Suppressor macrophage treated with lipopolysaccharide for 4 hours (primary cell): ENCODE data around the gene CIB4.
"Not testable (repeated sequence)": the region's sequence is repeated elsewhere in the genome, so short reads cannot be mapped to it uniquely, and the experiment has no call there.

ENCODE experiments used
- DNase-seq: peaks from one replicate; pipeline ENCODE4 v3.0.0-alpha.2; 2020

Gene CIB4

DNA sequence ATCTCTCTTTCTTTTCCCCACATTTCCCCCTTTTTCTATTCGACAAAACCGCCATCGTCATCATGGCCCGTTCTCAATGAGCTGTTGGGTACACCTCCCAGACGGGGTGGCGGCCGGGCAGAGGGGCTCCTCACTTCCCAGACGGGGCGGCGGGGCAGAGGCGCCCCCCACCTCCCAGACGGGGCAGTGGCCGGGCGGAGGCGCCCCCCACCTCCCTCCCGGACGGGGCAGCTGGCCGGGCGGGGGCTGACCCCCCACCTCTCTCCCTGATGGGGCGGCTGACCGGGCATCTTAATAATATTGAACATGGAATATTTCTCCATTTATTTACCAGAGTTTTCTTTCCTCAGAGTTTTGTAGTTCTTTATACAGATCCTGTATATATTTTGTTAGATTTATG lies 24.1 kb upstream of the CIB4 start:
- not testable (repeated sequence) for DNase-seq

DNA sequence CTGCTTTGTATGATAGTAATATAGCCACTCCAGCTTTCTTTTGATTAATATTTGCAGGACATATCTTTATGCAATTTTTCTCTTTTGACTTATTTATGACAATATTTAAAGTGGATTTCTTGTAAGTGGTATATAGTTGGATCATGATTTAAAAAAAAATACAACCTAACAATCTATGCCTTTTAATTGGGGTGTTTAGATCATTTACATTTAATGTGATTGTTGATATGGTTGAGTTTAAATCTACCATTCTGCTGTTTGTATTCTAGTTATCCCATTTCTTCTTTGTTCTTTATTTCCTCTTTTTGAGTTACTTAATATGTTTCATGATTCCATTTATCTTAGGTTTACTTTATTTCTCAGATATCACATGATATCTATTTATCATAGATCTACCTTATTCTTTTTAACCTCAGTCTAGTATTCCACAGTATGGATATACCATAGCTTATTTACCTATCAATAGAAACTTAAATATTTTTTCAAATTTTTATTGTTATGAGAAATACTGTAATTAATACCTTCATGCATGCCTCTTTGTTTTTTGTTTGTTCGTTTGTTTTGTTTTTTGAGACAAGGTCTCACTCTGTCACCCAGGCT lies 19.3 kb upstream of the CIB4 start:
- no peak for DNase-seq

DNA sequence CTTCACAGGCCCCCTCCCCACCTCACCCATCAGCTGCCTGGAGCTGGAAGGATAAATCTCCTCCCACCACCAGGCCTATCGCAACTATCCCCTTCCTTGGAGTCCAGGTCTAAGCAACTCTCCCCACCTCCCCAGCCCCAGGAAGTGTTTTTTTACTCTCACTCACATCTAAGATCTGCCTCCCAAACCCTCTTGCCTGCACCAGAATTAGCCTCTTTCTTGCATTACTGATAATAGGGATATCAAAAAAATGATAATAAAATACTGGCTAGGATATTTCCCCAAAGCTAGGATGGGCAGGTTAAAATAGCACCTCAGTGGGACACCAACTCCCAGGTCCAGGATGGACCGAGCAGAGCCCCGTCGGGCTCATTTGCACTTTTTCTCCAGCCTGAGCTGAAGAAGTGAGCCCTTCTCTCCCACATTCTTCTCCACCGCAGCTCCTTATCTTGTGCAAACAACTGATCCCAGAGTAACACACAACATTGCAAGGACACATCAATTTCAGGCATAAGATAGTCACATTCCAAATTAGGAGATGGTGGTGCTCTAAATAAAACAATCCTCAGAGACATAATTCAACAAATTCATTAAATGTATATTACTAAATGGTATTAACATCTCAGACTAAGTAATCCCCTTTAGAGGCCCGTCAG lies 17.7 kb upstream of the CIB4 start:
- no peak for DNase-seq

DNA sequence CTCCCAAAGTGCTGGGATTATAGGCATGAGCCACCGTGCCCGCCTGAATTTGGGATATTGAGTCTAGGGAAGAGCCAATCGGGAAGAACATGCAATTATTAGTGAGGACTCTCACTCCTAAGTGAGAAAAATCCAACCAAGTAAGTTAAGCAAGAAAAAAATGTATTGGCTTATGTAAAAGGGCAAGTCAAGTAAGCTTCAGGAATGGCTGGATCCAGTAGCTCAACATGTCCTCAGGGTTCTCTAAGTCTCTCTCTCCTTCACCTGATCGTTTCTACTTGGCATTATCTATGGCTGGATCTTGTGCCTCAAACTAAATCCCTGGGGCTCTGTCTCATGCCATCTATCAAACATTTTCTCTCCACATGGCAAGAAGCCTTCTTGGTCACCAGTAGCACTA lies 16.1 kb upstream of the CIB4 start:
- no peak for DNase-seq

DNA sequence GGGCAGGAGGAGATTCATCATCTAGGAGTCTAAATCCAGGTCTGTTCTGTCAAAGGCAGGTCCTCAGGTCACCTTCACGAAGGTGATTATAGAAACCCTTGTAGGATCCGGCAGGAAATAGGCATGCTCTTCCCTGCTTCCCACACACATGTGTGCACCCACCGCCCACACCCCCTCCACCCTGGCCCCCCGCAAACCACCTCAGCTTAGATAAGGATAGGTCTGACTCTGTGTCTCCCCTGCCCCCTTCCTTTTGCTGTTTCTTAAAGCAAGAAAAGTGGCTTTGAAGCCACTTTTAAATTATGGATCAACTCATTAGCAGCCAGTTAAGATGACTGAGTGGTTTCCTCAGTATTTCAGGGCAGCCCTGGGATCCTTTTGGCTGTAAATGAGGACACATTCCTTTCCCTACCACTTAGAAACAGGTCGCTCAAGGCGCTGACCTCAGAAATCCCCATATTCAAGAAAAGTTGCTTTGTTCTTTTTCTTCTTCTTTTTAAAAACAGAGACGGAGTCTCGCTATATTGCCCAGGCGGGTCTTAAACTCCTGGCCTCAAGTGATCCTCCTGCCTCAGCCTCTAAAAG lies 14.5 kb upstream of the CIB4 start:
- no peak for DNase-seq

DNA sequence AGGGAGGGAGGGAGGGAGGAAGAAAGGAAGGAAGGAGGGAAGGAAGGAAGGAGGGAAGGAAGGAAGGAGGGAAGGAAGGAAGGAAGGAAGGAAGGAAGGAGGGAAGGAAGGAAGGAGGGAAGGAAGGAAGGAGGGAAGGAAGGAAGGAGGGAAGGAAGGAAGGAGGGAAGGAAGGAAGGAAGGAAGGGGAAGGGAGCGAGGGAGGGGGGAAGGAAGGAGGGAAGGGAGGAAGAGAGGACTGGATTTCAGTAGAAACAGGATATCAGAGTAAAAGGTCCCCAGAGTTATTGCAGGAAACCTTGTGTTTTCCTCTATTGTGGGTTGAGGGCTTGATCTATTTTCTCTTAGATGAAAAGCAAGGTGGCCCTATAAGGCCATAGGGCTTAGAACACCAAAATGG lies 14.0 kb upstream of the CIB4 start:
- DNase-seq, result not testable (repeated sequence)

DNA sequence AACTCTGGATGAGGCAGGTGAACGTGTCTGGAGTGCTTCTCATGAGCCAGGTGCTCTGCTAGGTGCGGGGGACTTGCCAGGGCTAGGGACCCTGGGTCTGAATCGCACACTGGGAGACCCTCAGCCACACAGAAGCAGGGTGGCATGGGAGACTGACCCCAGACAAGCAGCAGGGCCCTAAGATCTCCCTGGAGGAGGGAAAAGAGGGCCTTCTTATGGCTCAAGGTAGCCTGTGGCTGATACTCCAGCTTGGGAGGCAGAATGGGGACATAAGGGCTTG lies 12.8 kb upstream of the CIB4 start:
- DNase-seq, result no peak

DNA sequence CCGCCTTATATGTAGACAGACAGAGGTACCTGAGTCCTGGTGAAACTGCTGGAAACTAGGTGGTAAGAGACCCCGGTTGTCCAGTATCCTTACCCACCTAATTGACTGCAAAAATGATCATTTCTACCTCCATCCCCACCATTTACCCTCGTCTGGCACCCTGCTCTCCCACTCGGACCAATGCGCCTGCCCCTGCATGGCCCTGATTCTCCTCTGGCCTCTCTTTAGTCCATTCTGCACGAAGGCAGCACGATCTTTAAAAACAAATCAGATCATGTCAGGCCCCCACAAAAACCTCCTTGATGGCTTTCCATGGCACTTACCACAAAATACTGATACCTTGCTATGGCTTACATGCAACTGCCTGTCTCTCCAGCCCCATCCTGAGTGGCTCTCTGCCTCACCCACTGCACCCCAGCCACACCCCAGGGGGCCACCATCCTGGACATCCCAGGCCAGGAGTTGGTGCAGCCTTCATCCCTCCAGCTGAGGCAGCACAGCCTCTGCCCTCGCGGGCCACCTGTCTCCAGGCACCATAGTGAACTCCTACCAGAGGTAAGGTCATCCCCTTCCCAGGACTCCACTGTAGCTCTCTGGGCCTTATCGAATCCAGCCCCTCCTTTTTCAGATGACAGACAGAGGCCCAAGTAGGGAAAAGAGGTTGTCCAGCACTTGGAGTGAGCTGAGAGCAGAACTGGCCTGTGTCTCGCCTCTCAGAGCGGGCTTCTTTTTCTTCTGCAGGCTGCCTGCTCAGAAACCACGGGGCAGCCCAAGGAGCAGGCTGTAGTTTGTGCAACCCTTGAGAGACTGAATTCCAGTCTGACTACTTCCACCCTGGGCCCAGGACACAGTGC lies 12.3 kb upstream of the CIB4 start:
- no peak for DNase-seq

DNA sequence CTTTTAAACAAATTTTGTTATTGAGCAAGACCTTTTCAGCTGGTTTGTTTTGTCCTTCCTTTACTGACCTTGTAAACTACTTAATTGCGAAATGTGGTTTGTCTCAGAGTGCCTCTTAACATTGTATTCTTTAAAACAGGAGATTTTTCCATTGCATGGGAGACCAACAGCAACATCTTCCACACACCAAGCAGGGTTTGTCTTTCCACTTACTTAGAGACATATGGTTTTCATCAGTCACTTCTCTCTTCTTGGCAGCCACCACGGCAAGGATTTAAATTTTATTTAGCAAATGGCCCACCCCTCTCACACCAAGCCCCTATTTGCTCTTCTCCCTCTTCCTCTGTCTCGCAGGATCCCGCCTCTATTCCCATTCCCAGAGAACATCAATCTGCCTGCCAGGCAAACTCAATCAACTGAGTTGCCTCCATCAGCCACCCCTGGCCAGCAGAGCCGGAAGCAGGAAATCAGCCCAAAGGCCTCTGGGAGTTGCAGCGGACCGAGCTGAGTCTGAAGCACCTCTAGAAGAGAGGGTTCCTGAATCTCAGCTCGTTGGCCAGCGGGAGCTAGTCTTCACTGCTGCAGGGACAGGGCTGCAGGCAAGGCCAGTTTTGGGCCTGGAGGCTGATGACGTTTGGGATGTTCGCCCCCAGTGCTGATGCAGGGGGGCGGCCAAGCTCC lies 11.3 kb upstream of the CIB4 start:
- DNase-seq, result no peak

DNA sequence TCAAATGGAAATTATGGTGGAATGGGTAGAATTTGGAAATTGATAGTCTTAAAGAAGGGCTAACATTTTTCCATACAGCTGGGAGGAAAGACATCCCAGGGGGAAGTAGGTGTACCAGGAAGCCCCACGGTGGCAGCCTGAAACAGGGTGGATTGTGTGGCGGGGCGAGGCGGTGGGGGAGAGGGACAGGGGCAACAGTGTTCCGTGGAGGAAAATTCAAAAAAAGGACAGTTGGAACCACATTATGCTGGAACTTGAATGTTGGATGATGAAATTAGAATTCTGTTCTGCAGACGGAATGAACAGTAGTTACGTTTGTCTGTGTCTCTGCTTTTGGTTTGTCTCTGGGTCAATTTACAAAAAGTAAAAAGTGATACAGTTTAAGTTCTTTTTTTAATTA lies 10.6 kb upstream of the CIB4 start:
- no peak for DNase-seq

DNA sequence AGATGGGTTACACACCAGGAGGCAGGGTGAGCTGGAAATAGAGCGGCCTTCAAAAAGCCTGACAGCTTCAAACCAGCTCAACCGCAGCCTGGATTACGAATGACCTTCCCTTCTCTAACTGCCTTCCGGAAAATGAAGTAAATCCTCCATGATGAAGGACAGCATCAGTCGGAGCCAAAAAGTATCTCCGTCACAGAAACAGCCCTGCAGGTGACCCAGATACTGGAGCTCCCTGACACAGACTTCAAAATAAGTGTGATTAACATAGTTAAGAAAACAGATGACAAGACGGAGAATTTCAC lies 10.3 kb upstream of the CIB4 start:
- no peak for DNase-seq

DNA sequence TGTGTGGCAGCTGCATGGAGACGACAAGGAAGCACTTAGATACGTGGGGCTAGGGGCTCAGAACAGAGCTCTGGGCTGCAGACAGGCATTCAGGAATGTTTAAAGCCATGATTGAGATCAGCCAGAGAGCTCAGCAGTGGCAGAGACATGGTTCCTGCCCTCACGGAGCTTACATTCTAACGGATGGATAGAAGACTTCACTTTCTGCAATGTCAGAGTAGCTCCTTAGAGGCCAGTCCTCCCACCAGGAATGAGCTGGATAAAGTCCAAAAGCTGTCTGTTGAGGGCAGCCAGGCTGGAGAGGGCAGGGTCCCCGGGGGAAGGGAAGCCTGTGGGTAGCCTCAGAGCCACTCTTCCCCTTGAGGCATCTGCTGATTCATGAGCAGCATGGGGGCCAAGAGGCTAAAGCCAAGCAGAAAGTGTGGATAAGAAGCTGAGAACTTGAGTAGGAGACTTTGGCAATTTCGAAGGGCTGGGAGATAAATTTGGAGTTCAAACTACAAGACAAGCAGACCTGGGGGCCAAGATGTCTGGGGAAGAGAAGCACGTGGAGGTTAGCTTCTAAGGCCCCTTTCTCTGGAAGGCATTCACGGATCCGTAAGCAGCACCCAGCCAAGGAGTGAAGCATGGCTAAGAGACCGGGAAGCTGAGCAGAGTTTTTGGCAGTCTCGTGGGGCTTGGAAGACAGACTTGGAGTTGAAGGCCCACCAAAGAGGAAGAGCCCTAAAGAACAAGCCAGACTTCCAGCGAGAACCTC lies 9.7 kb upstream of the CIB4 start:
- DNase-seq, result no peak

DNA sequence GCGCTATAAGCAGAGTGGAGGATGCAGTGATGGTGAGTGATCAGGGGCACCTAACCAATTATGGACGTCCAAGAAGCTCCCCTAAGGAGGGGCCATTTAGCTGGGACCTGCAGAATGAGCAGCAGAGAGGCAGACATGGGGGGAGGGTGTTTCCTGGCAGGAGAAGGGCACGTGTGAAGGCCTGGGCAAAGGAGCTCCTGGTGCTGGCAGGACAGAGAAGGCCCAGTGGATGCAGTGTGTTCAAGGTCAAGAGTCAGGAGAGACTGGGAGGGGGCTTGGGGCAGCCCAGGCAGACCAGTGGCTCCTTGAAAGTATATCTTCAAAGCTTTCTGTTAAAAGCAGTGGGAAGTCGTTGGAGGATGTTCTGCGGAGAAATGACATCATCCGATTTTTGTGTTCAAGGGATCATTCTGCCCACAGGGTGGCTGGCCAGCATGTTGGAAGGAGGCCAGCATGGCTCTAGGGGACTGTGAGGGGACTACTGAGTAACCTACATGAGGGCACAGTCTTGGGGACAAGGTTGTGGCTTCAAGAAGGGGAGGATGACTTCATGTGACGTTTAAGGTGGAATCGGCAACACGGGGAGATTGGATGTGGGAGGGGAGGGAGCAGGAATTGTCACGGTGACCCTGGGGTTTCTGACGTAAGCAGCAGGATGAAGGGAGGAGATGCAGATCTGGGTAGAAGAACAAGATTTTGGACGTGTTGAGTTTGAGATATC lies 9.0 kb upstream of the CIB4 start:
- no peak for DNase-seq

DNA sequence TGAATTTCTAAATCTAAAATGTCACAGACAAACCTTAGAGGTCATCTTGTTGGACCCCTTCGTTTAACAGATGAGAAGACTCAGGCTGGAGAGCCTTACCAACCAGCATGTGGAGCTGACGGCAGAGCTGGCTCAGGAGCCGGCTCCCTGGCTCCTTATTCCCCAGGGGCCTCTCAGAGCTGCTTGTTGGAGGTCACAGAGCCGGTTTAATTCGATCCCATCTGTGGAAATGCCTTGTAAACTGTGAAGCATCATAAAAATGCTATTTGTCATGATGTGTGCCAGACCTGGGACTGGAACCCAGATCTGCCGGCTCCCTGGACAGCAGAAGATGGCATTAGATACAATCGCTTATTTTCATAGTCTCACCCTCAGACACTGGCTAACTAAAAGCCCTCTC lies 8.2 kb upstream of the CIB4 start:
- DNase-seq, result no peak

DNA sequence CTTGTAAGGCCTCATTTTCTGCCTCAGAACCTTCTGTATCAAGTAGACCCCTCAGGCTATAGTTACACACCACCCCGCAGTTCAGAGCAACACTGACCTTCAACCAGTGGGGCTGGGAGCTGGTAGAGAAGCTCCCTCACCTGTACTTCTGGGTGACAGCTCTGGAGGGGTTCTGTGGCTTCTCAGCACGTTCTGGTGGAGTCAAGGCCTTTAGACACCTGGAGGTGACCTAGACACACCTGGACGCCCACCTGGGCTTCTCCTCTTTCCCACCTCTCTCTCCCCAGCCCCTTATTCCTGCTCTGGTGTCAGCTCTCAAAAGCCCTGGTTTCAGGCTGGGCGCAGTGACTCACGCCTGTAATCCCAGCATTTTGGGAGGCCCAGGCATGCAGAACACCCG lies 7.3 kb upstream of the CIB4 start:
- no peak for DNase-seq

DNA sequence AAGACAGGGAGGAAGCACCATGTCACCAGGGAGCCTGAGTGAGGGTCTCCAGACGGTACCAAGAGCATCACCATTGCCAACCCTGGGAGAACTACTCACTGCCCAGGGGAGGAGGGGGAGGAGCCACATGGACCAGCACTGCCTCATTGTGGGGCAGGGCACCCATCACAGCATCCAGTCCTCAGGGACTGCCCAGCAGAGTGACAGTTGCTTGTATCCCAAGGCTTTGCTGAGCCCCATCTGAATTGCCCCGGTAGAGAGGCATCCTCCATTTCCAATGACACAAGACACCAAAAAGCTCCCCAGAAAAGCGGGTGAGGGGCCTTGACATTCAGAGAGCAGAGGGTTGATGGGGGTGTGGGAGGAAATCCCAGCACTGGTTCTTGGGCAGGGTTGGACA lies 6.8 kb upstream of the CIB4 start:
- DNase-seq, result no peak

DNA sequence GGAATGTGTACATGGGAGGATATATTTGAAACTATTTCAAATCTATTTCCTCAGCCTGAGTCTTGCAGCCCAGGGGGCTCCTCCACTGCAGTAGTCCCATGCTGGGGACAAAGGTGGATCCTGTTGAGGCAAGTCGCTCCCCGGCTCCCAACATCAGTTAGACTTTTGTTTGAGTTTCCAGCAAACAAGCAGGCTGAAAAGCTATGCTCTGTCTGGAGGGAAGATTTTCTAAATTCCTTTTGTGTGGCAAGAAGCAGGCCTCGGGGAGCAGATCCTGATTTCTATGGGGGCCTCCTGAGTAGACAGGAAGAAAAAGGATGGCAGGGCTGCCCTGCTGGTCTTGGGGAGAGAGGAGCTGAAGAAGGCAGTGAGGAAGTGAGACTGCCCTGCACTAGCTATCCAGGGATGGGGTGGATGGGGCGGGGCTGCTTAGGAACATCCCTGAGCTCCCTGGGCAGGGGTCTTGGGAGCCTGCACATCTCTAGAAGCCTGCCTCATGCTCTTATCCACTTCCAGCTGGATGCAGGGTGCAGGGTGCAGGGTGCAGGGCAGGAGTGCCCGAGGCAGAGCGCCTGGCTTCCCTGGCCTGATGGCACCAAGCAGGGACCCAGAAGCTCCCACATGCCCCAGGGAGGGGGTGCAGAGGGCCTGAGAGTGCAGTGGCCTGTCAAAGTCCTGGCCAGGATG lies 6.0 kb upstream of the CIB4 start:
- DNase-seq, result no peak

DNA sequence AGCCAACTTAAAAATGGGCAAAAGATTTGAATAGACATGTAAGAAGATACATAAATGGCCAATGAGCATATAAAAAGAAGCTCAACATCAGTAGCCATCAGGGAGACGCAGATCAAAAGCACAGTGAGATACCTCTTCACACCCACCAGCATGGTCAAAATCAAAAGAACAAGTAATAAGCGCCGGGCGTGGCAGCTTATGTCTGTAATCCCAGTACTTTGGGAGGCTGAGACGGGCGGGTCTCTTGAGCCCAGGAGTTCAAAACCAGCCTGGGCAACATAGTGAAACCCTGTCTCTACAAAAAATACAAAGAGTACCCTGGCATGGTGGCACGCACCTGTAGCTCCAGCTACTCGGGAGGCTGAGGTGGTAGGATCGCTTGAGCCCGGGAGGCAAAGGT lies 4.6 kb upstream of the CIB4 start:
- no peak for DNase-seq

DNA sequence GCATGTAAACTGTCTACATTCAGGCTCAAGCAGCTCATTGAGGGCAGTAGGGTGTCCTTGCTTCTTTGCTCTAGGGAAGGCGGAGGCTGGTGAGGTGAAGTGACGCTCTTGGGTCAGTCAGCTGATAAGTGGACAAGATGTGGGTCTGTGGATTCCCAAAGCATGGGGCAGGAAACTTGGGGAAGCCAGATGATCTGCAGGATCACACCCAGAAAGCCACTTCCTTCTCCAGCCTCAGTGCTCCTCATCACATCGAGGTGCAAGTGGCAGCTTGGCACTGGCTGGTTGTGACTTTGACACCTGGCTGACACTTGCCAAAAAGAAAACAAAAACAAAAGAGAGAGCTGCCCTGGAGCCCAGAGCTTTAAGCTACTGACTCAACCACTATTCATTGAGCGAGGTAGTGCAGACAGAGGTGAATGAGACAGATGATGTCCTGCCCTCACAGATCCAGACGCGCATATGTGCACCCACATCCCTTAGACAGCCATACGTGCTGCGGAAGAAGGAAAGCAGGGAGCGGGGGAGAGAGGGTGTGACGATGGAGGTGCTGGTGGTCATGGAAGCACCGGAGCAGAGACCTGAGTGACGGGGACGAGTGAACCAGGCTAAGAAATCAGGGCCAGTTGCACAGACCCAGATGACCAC lies 3.1 kb upstream of the CIB4 start:
- no peak for DNase-seq

DNA sequence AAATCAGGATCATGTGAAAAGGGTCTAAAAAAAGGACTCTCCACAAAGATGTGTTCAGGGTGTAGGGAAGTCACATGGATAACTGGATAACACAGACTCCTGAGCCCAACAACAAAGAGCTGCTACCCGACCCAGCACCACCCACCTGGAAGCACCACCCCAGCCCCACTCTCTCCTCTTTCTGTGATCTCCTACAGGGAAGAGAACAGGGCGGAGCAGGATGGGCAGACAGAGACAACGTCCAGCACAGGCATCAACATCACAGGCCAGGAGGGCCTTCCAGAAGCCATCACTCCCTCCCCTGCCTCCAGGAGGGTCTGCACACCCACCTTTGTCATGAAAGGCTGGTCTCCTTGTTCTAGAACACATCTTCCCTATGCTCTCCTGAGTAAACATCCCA lies 1.3 kb upstream of the CIB4 start:
- DNase-seq, result no peak

DNA sequence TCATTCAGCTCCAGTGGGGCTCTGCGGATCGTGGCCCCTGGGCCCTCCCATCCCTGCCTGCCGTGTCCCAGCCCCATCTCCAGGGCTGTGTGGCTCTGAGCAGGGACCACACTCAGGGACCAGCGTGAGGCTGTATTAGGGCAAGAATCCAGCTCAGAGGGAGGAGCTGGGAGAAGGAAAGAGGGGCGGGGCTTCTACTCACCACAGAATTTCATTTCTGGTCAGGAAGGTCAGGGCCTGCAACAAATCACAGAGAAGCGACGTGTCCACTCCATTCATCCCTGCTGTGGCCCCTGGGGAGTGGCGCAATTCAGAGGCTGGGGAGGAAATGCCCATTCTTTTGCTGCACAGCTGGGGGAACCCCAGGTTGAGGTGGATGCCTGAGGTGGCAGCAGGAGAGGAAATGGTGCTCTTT lies 828 bp downstream of the CIB4 start:
- DNase-seq, result peak; percentile 37
